Erythroblast (primary cell): ENCODE measurements around the gene LYPD6B.

Source experiments
- GATA1 ChIP-seq: IDR thresholded peaks from 2 replicates; pipeline ENCODE4 v1.6.1; 2011; ENCODE audit warnings: low read depth, mild to moderate bottlenecking, control low read depth, low read length, moderate library complexity
- POLR2A ChIP-seq: IDR thresholded peaks from 2 replicates; pipeline ENCODE4 v1.6.1; 2011; ENCODE audit warnings: mild to moderate bottlenecking, low read length

DNA sequence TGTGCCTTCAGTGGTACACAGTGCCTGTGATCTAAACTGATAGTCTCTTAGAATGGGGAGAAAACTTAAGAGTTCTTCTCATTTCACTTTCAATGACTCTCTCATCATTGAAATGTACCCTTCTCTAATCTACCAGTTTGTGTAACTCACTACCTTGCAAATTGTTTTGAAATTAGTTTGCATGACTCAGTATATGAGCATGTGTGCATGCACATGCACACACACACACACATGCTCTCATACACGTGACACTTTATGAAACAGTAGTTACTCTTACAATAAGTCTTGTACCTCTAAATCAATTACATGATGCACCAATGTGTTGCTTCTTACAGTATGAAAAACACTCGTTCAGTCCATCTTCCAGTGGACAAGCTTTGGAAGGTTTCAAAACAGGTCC, 10.6 kb downstream of the LYPD6B start:
- no peak for TF ChIP-seq POLR2A
- TF ChIP-seq GATA1: no peak
